ELF-1 (cell line): ENCODE data around the gene ANO5.
"Not testable (repeated sequence)": the region's sequence is repeated elsewhere in the genome, so short reads cannot be mapped to it uniquely, and the experiment has no call there.

ENCODE experiments used
- DNase-seq: peaks from one replicate; pipeline ENCODE4 v3.0.0-alpha.2; 2016; ENCODE audit warnings: low read depth, low spot score

Gene ANO5

GRCh38 chr11:22203281-22203680 lies 10.4 kb downstream of the ANO5 start:
- DNase-seq: no peak

DNA sequence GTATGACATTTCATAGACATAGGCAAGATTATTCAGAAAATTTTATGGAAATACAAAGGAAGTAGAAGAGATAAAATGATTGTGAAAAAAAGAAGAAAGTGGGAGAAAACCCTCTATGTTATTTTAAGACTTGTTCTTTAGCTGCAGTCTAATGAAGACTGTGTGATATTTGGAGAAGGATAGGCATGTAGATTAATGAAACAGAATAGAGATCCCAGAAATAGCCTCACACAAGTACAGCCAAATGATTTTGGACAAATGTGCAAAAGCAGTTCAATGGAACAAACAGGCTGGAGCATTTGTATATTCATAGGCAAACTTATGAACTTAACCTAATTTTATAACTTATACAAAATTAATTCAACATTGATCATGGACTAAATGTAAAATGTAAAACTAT lies 14.3 kb downstream of the ANO5 start:
- no peak for DNase-seq

GRCh38 chr11:22208151-22208858 lies 15.4 kb downstream of the ANO5 start:
- DNase-seq: no peak

DNA sequence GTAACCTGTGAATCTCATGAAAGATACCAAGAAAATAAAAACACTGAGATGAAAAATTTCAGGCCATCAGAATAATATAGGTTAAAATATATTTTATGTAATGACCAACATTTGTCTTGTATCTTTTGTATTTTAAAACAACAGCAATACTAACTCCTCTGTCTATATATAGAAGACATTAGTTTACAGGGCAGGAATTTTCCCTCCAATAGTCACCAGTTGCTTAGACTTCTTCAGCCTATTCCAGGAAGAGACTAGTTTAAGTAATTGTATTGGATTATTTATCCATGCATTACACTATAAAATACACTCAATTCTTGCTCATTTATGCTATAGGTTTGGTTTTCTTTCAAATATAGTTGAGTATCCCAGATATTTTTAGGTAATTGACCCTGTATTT lies 24.1 kb downstream of the ANO5 start:
- DNase-seq: no peak

DNA sequence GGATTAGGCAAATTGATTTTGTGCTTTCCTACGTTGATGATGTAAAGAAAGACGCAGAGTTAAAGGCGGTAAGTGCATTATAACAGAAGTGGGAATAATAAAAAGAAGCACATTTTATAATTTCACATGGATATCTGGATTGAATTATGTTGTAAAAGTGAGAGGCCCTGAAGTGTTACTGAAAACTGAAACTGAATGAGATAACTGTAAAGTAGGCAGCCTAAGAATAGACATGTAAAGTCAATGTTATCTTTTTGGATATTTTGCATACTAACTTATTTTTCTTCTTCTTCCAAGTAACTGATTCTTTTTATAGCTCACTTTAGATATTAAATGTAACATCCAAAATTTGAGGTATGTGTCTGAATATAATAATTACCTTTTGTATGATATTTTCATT lies 28.3 kb downstream of the ANO5 start:
- no peak for DNase-seq

DNA sequence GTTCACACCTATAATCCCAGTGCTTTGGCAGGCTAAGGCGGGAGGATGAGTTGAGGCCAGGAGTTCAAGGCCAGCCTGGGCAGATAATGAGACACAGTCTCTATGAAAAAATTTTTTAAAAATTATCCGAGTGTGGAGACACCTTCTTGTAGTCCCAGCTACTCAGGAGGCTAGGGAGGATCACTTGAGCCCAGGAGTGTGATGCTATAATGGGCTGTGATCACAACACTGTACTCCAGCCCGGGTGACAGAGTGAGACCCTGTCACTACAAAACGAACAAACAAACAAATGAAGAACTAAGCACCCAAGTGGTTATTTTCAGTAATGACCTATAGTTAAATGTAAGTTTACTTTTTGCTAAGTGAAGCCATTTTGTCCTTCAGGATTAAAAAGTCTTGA lies 32.3 kb downstream of the ANO5 start:
- no peak for DNase-seq

DNA sequence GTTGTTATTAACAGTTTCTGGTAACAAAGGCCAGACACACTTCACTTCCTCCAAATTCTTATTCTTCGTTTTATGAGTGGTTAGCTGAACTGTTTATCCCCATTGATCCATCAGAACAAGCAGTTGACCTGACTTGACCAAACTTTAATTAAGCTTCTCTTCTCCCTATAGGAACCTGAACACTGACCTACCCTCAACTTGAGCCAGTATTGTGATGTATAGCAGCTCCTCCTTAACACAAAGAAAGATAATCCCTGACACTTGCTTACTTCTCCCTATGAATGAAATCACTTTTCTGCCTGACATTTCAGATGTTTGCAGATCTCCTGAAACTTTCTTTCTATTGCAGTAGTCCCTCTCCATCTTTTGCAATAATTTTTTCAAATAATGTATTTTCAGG lies 41.9 kb downstream of the ANO5 start:
- DNase-seq: peak; percentile 4

DNA sequence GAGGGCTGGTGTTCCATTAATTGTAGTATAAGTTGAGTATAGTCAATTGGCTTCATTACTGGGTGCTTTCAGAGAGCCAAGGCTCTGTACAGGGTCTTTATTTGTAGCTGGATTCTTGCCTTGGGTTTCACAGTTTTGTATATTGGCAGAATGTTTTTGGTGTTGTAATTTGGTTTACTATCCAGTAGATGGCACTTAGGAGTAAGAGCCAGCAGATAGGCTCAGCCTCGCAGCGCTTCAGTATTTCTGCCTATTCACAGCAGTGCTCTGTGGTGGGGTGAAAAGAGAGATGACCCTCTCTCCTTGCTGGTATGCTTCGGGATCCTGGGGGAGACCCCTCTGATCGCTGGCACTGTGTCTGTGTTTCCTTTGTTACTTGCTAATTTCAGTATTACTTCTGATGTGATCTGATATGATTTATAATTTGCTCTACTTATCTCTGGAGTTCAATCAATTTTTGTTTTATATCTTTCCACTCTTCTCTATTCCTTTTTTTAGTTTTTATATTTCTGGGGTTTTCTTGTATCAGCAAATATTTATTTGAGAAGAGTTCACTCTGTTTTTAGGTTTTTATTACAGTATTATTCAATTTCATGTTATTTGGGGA lies 52.2 kb downstream of the ANO5 start:
- DNase-seq: peak; percentile 29

DNA sequence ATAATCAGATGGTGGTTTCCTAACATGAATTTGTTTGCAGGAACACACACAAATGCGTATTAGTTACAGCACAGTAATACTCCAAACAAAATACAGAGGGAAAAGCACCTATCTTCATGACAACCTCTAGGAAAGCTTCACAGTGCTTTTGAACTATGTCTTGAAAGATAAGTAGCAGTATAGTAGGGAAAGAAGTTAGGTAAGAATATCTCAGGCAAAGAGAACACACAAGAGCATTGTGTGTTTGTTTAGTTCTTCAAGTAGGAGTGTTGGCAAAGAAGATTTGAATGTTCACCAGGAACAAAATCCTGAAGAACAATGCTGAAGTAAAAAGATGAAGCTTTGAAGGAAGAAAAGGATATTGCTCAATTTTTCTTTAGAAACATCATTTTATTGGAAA lies 54.1 kb downstream of the ANO5 start:
- no peak for DNase-seq

DNA sequence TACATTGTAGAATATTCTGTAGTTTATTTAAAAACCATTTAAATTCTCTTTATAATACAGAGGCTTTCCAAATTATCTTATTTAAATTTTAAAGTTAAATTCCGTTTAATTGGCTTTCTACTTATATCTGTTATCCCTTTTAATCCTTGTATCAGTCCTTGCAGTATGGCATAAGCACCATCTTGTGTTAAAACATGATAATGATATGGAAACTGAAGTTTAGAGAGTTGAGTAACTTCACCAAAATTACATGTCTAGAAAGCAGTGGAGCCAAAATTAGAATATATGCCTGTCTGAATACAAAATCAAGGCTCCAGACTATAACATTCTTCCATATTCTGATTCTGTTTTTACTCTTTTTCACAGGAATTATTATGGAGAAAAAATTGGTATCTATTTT lies 57.0 kb downstream of the ANO5 start:
- DNase-seq: no peak

GRCh38 chr11:22256876-22257275 lies 64.0 kb downstream of the ANO5 start:
- no peak for DNase-seq

DNA sequence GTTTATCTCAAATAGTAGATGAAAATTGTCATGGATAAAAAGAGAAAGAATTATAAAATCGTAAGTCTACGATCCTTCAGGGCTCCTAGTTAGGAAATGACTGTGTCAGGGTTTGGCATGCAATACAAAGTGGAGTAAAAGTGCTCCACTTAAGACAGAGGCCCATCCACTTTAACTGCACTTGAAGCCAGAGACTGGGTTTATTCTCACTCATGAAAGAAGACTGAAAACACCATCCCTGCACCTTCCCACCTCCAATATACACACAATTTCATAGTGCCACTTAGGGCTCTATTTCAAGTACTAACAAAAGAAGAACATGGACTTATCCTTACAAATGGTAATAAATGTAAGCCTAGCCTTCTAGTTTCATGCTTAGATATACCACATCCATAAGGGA lies 70.7 kb downstream of the ANO5 start:
- no peak for DNase-seq

DNA sequence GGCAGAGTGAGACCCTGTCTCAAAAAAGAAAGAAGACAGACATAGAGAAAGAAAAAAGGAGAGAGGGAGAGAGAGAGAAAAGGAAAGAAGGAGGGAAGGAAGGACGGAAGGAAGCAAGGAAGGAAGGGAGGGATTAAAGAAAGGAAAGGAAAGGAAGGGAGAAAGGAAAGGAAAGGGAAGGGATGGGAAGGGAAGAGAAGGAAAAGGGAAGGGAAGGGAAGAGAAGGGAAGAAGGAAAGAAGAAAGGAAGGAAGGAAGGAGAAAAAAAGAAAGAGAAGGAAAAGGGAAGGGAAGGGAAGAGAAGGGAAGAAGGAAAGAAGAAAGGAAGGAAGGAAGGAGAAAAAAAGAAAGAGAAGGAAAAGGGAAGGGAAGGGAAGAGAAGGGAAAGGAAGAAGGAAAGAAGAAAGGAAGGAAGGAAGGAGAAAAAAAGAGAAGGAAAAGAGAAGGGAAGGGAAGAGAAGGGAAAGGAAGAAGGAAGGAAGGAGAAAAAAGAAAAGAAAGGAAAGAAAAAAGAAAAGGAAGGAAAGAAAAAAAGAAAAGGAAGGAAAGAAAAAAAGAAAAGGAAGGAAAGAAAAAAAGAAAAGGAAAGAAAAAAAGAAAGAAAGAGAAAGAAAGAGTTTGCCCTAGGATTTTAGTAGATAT lies 76.2 kb downstream of the ANO5 start:
- DNase-seq: not testable (repeated sequence)

DNA sequence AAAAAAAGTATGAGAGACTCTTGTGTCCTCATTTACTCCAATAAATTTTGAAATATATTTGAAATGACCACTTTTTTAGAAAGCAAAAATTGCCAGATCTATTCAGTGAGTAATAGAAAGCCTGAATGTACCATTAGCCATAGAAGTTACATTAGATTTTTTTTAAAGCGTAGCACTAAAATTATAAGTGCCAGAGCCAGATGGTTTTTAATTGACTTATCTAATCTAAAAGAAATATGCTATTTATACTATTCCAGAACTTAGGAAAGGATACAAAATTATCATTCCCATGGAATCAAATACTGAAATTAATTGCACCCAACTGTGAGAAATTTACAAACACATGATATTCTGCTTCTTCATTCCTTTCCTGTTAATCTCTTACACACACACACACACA lies 80.9 kb downstream of the ANO5 start:
- no peak for DNase-seq

DNA sequence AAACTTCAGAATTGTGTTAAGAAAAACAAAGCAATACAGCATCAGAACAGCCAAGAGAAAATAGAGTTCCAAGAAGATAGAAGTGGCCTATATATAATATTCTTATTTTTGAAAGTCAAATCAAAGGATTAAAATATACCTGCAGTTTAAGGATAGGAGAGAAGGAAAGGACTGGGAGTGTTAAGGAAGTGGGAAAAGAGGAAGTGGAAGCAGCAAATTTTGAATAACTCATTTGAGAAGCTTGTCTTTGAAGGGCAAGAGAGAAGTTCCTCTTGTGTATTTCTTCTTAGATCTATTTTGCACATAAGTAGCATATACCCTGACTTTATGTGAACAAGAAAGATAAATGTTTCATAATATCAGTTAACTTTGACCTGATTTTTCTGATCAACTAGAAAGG lies 82.7 kb downstream of the ANO5 start:
- no peak for DNase-seq

DNA sequence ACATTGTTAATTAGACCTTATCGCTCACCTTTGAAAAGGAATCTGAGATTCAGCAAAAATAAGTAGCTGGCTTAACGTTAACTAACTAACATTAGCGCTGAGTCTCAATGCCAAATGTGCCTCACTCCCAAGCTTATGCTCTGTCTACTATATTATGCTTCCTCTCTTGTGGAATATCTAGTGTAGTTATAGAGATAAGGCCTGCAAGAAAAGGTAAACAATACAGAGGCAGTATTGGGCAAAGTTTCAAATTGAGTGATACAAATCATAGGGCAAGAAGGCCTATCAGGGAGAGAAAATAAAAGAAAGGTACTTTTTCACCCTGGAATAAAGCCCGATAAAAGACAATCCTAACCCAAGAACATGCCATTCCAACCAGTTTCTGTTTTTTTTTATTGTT lies 83.7 kb downstream of the ANO5 start:
- no peak for DNase-seq

DNA sequence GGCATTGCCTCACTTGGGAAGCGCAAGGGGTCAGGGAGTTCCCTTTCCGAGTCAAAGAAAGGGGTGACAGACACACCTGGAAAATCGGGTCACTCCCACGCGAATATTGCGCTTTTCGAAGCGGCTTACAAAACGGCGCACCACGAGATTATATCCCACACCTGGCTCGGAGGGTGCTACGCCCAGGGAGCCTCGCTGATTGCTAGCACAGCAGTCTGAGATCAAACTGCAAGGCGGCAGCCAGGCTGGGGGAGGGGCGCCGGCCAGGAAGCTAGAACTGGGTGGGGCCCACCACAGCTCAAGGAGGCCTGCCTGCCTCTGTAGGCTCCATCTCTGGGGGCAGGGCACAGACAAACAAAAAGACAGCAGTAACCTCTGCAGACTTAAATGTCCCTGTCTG lies 92.1 kb downstream of the ANO5 start:
- not testable (repeated sequence) for DNase-seq

DNA sequence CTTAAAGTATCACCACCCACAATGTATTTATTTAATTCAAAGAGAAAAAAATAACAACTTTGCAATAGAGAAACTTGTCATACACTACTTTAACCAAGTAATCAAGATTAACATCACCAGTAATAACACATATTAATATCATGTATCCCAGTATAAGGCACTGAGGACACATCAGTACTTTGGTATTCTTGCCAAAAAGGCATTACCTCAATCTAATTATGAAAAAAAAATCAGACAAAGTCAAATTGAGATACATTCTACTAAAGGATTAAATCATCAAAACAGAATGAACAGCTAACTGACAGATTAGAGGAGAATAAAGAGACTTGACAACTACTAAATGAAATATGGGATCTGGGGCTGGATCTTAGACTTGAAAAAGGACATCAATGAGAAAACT lies 109.5 kb downstream of the ANO5 start:
- no peak for DNase-seq

GRCh38 chr11:22304337-22304961 lies 111.6 kb downstream of the ANO5 start:
- DNase-seq: peak; percentile 2

DNA sequence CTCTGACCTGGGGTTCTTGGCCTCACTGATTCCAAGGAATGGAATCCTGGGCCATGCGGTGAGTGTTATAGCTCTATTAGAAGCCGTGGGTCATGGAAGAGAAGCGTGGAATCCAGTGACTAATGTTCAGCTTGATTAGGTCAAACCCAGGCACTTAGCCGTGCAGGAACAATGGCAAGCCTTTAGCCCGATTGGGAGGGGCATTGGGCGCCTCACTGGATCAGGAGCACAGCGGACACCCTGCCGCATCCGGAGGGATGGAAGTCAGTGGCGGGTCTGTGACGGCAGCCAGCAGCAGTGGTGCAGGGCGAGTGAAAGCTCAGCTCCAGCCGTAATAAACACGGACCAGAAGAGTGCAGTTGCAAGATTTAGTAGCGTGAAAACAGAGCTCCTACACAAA lies 124.8 kb downstream of the ANO5 start:
- no peak for DNase-seq

GRCh38 chr11:22331771-22332170 lies 138.9 kb downstream of the ANO5 start:
- no peak for DNase-seq
